Measurements from ENCODE around the gene TMEM120B.
A peak's percentile ranks its signal among the peaks of the same experiment; 100 is the strongest.
"Not testable (repeated sequence)": the region's sequence is repeated elsewhere in the genome, so short reads cannot be mapped to it uniquely, and the experiment has no call there.

TMEM120B gene

GRCh38 chr12:121748218-121748570, 35.6 kb downstream of the TMEM120B start:
- DNase-seq (ENCODE audit: low spot score): no peak

DNA sequence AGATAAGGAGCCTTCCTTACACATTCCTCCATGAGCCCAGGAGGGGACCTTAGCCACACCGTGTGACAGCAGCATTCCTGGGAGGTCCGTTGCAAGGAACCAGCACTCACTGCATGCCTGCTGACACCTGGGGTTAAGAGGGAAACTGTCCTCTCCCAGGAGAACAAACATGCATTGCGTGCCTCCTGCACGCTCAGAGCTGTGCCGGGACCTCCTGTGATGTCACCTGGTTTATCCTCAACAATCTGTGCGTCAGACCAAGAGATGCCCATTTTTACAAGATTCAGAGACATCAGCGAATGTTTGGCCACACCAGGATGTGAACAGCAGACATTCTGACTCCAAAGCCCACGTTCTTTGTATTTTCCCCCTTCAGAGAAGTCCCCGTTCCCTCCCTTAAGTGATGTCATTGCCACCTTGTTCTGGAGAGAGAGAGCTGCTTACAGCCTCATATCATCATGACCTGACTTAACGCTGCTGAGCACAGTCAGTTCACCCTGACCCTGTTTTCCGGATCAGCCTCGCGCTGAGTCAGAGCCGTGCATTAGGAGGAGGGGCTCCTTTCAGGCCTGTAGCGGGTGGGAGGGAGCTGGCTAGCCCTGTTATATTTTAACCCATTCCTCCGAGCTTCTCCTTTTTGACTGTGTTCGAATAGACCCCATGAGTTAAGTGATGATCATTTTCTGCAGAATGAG, 36.2 kb downstream of the TMEM120B start:
- DNase-seq (ENCODE audit: low spot score): peak; percentile 93

DNA sequence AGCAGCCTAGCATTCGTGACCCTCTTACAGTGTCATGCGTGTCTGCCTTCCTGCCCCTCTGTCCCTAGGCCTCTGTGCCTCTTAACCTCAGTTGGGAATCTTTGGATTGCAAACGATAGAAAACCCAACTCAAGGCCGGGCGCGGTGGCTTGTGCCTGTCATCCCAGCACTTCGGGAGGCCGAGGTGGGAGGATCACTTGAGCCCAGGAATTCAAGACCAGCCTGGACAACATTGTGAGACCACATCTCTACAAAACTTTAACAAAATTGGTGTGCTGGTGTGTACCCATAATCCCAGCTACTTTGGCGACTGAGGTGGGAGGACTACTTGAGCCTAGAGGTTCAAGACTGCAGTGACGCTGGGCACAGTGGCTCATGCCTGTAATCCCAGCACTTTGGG, 36.7 kb downstream of the TMEM120B start:
- DNase-seq (ENCODE audit: low spot score): no peak

DNA sequence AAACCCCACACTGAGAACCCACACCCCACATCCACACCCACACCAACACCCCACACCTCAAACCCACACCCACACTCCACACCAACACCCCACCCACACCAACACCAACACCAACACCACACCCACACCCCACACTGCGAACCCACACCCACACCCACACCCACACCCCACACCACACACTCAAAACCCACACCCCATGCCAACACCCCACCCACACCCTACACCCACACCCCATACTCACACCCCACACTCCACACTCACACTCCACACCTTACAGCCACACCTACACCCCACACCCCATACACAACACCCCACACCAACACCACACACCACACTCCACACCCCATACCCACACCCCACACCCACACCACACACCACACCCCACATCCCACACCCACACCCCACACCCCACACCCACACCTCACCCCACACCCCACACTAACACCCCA, 38.0 kb downstream of the TMEM120B start:
- no peak for DNase-seq (ENCODE audit: low spot score)

DNA sequence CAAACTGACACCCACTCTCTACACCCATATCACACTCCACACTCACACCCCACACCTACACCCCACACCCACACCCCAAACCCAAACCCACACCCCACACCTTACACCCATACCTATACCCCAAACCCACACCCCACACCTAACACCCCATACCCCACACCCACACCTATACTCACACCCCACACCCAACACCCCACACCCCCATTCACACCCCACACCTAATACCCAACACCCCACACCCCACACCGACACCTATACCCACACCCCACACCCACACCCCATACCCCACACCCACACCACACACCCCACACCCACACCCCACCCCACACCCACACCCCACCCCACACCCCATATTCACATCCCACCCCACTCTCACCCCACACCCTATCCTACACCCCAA, 38.5 kb downstream of the TMEM120B start:
- DNase-seq (ENCODE audit: low spot score): no peak

- no peak for DNase-seq (ENCODE audit: low spot score)
These were observed 39.3 kb downstream of the TMEM120B start for GRCh38 chr12:121751749-121752351.

DNA sequence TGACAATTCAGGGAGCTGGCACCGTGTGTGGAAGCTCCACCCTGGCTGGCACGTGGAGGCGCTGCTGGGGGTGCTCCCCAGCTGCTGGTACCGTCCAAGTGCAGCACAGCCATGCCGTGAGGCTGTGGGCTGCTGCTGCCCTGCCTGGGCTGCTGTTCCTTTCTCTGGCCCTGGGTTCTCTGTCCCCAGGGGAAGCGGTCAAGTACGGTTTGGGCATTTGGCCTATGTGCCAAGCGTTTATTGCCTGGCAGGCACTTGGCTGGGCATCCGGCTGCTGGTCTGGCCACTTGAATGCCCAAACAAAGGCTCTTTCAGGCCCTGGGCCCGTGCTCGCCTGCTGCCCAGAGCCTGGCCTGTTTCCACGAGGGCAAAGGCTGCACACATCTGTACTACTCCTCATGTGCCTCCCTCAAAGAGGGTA, 41.3 kb downstream of the TMEM120B start:
- no peak for DNase-seq (ENCODE audit: low spot score)

DNA sequence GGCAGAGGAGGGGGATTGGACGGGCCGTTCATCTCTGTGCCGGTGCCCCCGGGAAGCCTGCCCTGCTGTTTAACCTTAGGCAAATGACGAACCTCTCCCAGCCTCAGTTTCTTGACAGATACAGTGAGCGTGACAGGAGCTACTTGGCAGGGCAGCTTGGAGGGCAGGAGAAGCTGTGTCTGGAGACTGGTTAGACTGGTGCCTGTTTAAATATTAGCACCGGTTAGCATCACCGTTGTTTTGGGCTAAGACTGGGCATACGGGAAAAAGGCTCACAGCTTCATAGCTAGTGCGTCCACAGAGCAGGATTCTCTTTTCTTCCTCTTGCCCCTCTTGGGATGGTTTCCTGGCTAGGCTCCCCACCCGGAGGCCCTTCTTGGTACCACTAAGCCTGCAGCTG, 42.3 kb downstream of the TMEM120B start:
- DNase-seq (ENCODE audit: low spot score): no peak

GRCh38 chr12:121755591-121755990, 43.0 kb downstream of the TMEM120B start:
- DNase-seq (ENCODE audit: low spot score): no peak

DNA sequence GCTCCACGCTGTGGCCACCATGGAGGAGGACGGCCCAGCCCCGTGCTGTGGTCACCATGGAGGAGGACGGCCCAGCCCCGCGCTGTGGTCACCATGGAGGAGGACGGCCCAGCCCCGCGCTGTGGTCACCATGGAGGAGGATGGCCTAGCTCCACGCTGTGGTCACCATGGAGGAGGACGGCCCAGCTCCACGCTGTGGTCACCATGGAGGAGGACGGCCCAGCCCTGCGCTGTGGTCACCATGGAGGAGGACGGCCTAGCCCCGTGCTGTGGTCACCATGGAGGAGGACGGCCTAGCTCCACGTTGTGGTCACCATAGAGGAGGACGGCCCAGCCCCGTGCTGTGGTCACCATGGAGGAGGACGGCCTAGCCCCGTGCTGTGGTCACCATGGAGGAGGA, 46.0 kb downstream of the TMEM120B start:
- DNase-seq (ENCODE audit: low spot score): not testable (repeated sequence)

DNA sequence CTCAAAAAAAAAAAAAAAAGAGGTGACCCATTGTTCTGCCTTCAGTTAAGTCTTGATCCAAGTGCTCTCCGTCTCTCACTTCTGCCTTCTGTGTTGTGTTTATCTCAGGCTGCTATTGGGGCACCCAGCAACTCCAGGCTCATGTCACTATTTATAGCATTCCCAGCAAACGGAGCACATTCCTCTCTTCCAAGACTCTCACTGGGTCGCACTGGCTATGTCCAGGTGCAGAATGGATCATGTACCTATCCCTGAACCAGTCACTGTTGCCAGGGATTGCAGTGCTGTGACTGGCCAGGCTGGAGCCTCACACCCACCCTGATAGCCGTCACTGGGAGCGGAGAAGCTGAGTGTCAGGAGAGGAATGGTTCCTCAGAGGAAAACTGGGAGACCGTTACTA, 49.7 kb downstream of the TMEM120B start:
- DNase-seq (ENCODE audit: low spot score): no peak

GRCh38 chr12:121764808-121765207, 52.3 kb downstream of the TMEM120B start:
- DNase-seq (ENCODE audit: low spot score): no peak

- peak; percentile 67 for DNase-seq (ENCODE audit: low spot score)
These were observed 53.0 kb downstream of the TMEM120B start for GRCh38 chr12:121765573-121765972.

DNA sequence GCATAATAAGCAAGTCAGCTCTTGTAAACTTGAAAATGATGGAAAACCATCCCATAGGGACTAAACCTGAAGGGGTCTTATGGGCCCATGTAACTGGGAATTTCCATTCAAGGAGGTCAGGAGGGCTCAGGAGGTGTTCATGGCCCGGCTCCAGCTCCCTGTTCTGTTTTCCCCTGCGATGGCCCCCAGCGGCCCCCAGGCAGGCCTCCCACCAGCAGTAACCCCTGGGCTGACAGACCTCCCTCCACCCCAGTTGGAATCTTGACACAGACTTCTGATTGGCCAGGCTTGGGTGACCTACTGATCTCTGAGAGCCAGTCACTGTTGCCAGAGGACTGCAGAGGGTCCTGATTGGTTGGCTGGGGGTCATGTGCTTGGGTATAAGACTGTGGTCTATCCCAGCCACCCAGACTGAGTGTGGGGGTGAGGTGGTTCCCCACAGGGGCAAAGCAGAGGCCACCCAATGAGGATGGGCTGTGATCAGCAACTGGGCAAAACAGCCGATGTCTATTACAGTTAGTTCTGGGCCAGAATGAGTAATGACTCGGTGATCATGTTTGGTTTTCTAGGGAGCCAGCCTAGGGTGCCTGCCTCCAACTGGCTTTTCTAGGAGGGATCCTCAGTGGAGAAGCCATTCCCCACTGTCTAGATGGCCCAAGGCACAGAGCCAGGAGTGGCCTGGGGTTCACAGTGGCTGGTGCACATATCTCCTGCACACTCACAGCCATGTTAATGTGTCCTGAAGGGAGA, 53.9 kb downstream of the TMEM120B start:
- DNase-seq (ENCODE audit: low spot score): no peak

- DNase-seq (ENCODE audit: low spot score): peak; percentile 44
These were observed 55.0 kb downstream of the TMEM120B start for GRCh38 chr12:121767525-121768016.

GRCh38 chr12:121769297-121769830, 56.8 kb downstream of the TMEM120B start:
- DNase-seq (ENCODE audit: low spot score): no peak

DNA sequence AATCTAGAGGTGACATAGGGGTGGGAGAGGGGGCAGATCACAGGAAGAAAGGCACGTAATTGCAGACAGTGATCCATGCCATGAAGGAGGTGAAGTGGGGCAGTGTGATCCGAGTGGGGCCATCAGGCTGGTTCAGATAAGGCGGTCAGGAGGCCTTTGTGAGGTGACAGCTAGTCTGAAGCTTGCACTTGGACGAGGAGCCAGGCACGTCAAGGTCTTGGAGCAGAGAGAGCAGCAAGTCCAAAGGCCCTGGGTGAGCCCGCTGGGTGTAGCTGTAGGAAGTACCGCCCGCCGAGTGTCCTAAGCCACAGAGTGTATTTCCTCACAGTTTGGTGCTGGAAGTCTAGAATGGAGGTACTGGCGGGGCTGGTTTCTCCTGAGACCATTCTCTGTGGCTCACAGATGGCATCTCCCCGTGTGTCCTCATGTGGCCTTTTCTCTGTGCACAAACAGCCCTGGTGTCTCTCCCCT, 57.3 kb downstream of the TMEM120B start:
- DNase-seq (ENCODE audit: low spot score): no peak

DNA sequence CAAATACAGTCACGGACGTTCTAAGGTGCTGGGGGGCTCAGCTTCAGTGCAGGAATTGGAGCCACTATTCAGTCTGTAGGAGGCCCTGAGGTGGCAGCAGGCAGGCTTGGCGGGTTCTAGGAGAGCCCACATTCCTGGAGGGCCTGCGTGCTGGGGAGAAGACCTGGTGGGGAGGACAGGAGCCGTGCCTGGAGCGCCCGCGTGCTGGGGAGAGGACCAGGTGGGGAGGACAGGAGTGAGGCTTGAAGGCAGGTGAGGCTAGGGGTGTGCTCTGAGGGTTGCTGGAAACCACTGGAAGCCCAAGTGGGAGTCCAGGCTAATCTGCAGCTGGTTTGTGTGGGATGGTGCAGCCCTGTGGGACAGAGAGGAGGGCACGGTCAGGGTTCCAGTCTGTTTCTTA, 57.8 kb downstream of the TMEM120B start:
- no peak for DNase-seq (ENCODE audit: low spot score)

DNA sequence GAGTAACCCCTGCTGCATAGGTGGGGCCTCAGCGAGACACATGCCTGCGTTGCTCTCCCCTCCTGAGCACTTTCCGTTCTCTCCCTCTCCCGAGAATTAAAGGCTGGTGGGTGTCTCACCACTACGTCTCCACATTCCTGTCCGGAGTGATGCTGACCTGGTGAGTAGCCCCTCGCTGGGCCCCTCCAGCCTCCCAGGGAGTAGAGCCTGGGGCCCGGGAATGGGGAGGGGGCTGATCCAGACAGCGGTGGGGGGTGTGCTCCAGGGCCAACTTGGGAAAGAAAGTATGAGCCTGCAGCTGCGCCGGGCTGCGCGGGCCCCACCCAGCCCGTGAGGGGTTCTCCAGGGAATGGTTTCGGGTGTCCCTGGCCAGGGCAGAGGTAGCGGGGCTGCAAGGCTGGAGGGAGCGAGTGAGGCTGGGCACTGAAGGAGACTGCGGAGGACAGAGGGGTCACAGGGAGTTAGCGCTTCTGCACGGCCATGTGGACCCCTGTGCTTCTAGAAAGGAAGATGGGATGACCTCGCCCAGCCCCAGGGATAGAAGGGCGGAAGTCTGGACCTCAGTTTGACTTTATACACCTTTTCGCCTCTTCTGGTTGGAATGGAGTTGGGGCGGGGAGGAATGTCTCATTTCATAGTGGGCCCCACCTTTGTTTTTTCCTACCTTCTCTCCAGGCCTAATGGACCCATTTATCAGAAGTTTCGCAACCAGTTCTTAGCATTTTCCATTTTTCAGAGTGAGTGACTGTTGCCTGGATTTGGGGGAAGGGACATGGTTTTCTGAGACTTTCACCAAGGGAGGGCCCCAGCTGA, 58.5 kb downstream of the TMEM120B start:
- DNase-seq (ENCODE audit: low spot score): no peak

- peak; percentile 83 for DNase-seq (ENCODE audit: low spot score)
These were observed 60.6 kb downstream of the TMEM120B start for GRCh38 chr12:121773011-121773777.

GRCh38 chr12:121774968-121775474, 62.5 kb downstream of the TMEM120B start:
- peak; percentile 87 for DNase-seq (ENCODE audit: low spot score)

Measured in kidney tubule cell (primary cell).